Amygdala (tissue), 56 donors: ENCODE data around the gene RC3H1.

Experiments
- DNase-seq, 56 donors: peaks; one replicate each; lab custom pipeline; 2025; lab: John Stamatoyannopoulos, UW

The RC3H1 gene

GRCh38 chr1:173893611-173894010 lies 128.5 kb downstream of the RC3H1 start:
- DNase-seq = no peak

GRCh38 chr1:173889885-173890284 lies 132.3 kb downstream of the RC3H1 start:
- DNase-seq = no peak

- no peak for DNase-seq
Measured at GRCh38 chr1:173888749-173889148, 133.4 kb downstream of the RC3H1 start.

- DNase-seq = no peak
Measured at GRCh38 chr1:173887627-173888026, 134.5 kb downstream of the RC3H1 start.

GRCh38 chr1:173886746-173887611 lies 135.2 kb downstream of the RC3H1 start:
- no peak for DNase-seq

- DNase-seq = no peak
Measured at GRCh38 chr1:173884701-173885100, 137.5 kb downstream of the RC3H1 start.
